Measurements from ENCODE around the gene OR2T29.

DNA sequence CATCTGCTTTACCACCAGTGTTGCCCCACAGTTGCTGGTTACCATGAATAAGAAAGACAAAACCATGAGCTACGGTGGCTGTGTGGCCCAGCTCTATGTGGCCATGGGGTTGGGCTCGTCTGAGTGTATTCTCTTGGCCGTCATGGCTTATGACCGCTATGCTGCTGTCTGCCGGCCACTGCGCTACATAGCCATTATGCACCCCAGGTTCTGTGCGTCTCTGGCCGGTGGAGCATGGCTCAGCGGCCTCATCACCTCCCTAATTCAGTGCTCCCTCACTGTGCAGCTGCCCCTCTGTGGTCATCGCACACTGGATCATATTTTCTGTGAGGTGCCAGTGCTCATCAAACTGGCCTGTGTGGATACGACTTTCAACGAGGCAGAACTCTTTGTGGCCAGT, 40.7 kb downstream of the OR2T29 start:
- TF ChIP-seq, protein P1, sequence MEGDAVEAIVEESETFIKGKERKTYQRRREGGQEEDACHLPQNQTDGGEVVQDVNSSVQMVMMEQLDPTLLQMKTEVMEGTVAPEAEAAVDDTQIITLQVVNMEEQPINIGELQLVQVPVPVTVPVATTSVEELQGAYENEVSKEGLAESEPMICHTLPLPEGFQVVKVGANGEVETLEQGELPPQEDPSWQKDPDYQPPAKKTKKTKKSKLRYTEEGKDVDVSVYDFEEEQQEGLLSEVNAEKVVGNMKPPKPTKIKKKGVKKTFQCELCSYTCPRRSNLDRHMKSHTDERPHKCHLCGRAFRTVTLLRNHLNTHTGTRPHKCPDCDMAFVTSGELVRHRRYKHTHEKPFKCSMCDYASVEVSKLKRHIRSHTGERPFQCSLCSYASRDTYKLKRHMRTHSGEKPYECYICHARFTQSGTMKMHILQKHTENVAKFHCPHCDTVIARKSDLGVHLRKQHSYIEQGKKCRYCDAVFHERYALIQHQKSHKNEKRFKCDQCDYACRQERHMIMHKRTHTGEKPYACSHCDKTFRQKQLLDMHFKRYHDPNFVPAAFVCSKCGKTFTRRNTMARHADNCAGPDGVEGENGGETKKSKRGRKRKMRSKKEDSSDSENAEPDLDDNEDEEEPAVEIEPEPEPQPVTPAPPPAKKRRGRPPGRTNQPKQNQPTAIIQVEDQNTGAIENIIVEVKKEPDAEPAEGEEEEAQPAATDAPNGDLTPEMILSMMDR (IDR thresholded peaks at IDR 0.05) = no peak
- TF ChIP-seq, protein P2, sequence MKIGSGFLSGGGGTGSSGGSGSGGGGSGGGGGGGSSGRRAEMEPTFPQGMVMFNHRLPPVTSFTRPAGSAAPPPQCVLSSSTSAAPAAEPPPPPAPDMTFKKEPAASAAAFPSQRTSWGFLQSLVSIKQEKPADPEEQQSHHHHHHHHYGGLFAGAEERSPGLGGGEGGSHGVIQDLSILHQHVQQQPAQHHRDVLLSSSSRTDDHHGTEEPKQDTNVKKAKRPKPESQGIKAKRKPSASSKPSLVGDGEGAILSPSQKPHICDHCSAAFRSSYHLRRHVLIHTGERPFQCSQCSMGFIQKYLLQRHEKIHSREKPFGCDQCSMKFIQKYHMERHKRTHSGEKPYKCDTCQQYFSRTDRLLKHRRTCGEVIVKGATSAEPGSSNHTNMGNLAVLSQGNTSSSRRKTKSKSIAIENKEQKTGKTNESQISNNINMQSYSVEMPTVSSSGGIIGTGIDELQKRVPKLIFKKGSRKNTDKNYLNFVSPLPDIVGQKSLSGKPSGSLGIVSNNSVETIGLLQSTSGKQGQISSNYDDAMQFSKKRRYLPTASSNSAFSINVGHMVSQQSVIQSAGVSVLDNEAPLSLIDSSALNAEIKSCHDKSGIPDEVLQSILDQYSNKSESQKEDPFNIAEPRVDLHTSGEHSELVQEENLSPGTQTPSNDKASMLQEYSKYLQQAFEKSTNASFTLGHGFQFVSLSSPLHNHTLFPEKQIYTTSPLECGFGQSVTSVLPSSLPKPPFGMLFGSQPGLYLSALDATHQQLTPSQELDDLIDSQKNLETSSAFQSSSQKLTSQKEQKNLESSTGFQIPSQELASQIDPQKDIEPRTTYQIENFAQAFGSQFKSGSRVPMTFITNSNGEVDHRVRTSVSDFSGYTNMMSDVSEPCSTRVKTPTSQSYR (CRISPR knock-in tag; IDR thresholded peaks at IDR 0.05) = no peak
- TF ChIP-seq JUN (CRISPR knock-in tag; IDR thresholded peaks at IDR 0.05) = no peak
- TF ChIP-seq, protein P3, sequence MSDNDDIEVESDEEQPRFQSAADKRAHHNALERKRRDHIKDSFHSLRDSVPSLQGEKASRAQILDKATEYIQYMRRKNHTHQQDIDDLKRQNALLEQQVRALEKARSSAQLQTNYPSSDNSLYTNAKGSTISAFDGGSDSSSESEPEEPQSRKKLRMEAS (CRISPR knock-in tag; IDR thresholded peaks at IDR 0.05) = no peak
- TF ChIP-seq ATF1 (CRISPR knock-in tag; IDR thresholded peaks at IDR 0.05) = no peak
- TF ChIP-seq, protein P4, sequence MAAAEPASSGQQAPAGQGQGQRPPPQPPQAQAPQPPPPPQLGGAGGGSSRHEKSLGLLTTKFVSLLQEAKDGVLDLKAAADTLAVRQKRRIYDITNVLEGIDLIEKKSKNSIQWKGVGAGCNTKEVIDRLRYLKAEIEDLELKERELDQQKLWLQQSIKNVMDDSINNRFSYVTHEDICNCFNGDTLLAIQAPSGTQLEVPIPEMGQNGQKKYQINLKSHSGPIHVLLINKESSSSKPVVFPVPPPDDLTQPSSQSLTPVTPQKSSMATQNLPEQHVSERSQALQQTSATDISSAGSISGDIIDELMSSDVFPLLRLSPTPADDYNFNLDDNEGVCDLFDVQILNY (CRISPR knock-in tag; IDR thresholded peaks at IDR 0.05) = no peak
- no peak for TF ChIP-seq SP1 (CRISPR knock-in tag; conservative IDR thresholded peaks at IDR 0.05)
- TF ChIP-seq, protein P5, sequence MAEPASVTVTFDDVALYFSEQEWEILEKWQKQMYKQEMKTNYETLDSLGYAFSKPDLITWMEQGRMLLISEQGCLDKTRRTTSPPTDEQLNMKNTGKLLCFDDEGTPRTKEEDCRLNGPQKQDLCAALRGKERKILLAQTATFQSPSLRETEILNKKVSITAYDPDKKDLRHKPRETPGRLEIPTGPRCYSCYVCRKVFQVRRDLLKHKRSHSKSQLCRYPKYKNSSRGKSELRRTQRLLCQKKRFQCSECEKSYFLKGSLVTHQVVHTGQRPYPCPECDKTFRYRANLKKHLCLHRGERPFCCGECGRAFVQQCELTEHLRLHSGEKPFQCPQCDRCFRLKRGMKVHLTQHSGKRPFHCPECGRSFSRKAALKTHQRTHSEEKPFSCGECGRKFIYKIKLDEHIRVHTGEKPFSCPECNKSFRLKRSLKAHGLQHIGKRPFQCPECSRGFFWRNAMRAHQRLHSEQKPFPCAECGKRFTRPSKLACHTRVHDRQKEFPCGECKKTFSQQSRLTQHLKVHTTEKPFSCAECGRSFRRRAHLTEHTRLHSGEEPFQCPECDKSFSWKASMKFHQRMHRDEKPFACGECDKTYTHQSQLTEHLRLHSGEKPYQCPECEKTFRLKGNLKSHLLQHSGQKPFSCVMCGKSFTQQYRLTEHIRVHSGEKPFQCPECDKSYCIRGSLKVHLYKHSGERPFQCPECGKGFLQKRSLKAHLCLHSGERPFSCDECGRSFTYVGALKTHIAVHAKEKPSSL (CRISPR knock-in tag; conservative IDR thresholded peaks at IDR 0.05) = no peak
- TF ChIP-seq NR3C1 (CRISPR knock-in tag; conservative IDR thresholded peaks at IDR 0.05; ENCODE audit: low read depth) = no peak
- TF ChIP-seq GTF2I (CRISPR knock-in tag; conservative IDR thresholded peaks at IDR 0.05) = no peak

Data from WTC11 (cell line).